Body of pancreas (tissue), 4 donors: ENCODE data around the gene ADAMTSL4. TPM values are rescaled to one million over a fixed set of nuclear protein-coding genes. Genes with fewer than 3 reads are reported as not detected.

ENCODE experiments used
- ATAC-seq: fragments of 150-250 bp; one replicate; pipeline ENCODE4 v1.9.1; 2016
- DNase-seq, 4 donors: peaks; one replicate each; pipeline ENCODE4 v3.0.0-alpha.2; 2019
- H3K27ac ChIP-seq, 4 donors: fragments of 200-600 bp; sonication (generic); 1 replicate in 3 of 4; 2 replicates in 1 of 4; pipeline versions ENCODE4 v1.5.1 to v1.6.1; 2016 to 2019; ENCODE audit warnings: mild to moderate bottlenecking in 1 of 4, mixed read lengths in 1 of 4, moderate library complexity in 1 of 4
- H3K27me3 ChIP-seq, 2 donors: fragments of 200-600 bp; sonication (generic); one replicate each; pipeline ENCODE4 v1.6.0; 2016; ENCODE audit warnings: mild to moderate bottlenecking in 1 of 2
- H3K36me3 ChIP-seq, 2 donors: fragments of 200-600 bp; sonication (generic); replicated peaks in 1 of 2; 2 replicates each; pipeline ENCODE4 v1.5.1; 2016; ENCODE audit warnings: low read depth in 2 of 2; ENCODE audit not compliant: insufficient read depth in 1 of 2
- H3K4me1 ChIP-seq: fragments of 200-600 bp; sonication (generic); one replicate; pipeline ENCODE4 v1.6.0; 2016
- H3K4me3 ChIP-seq, 2 donors: fragments of 200-600 bp; sonication (generic); 1 replicate in 1 of 2; 2 replicates in 1 of 2; pipeline ENCODE4 v1.5.1; 2016 to 2019
- H3K9me3 ChIP-seq, 3 donors: fragments of 200-600 bp; sonication (generic); 1 replicate in 2 of 3; 2 replicates in 1 of 3; pipeline ENCODE4 v1.5.1; 2016
- POLR2A ChIP-seq, 3 donors: fragments of 450-650 bp; IDR thresholded peaks; one replicate each; pipeline ENCODE4 v1.6.1; 2016; ENCODE audit warnings: antibody characterized with exemption in 3 of 3, mild to moderate bottlenecking in 2 of 3
- WGBS, 2 donors: methylation state at CpG; one replicate each; pipeline ENCODE4 v1.1.5; 2017; 5-methylcytosine and 5-hydroxymethylcytosine counted together
- intact Hi-C: fragments of 100-400 bp; cut with DNase I; formaldehyde crosslinking; loops from one replicate; pipeline ENCODE4 v1.15.1; 2023
- total RNA-seq, 2 donors: library from RNA; depleted of rRNA; stranded (reverse); fragments of >200 nt; gene quantifications; one replicate each; pipeline ENCODE4 v1.1.0, GENCODE V29; 2016
- TF ChIP-seq, protein P1 (sequence below), 7 experiments: fragments of 450-650 bp in 4 of 7; fragments of 200-600 bp in 3 of 7; sonication (generic) in 3 of 7; IDR thresholded peaks; one replicate each; pipeline ENCODE4 v1.5.1; 2016 to 2019; ENCODE audit warnings: antibody characterized with exemption in 7 of 7

Gene ADAMTSL4
- total RNA-seq, 2 donors from 2014 or later: 4.7 to 7.6 TPM

DNA sequence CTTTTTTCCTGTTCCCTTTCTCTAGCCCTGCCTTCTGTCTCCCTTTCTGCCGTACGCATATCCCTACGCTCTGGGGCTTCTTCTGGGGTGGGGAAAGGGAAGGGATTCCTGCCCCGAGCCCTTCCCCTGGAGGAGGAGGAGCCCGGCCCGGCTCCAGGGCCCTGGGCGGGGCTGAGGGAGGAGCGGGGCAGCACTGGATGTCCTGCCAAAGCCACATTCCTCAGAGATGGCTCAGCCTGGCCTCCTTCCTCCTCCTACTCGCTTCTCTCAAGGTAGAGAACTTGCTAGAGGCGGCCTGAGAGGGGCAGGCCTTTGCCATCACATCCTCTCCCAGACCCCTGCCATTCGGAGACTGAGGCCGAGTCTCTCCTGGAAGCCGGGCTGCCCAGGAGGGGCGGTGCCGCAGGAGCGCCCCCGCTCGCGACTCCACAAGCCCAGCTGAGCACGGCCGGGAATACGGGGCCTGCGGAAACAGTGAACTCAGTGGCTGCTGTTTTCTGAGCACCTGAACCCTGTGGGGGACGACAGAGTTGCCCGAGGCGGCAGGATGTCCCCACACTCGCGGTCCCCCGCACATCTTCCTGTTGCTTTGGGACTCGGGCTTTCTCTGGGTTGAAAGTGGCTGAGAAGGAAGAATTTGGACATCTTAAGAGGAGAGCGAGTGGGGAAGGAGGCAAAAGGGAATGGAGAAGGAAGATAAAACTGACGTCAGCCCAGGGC lies 12.2 kb downstream of the ADAMTSL4 start:
- 0 to 1% methylated on average over 17 to 30 of the region's 32 CpGs for WGBS, 2 donors
- Histone ChIP-seq H3K27me3 (no peaks in the 10 kb centered on the region), H3K4me3 (no peak overlapping the region), H3K9me3 (no peaks in the 10 kb centered on the region), H3K4me1 (peaks cover 71% of the 10 kb centered on the region), H3K27ac (peak overlapping the region; percentile 97 to 100 (median 98)), H3K36me3 (no peaks in the 10 kb centered on the region)
- TF ChIP-seq, protein P1, sequence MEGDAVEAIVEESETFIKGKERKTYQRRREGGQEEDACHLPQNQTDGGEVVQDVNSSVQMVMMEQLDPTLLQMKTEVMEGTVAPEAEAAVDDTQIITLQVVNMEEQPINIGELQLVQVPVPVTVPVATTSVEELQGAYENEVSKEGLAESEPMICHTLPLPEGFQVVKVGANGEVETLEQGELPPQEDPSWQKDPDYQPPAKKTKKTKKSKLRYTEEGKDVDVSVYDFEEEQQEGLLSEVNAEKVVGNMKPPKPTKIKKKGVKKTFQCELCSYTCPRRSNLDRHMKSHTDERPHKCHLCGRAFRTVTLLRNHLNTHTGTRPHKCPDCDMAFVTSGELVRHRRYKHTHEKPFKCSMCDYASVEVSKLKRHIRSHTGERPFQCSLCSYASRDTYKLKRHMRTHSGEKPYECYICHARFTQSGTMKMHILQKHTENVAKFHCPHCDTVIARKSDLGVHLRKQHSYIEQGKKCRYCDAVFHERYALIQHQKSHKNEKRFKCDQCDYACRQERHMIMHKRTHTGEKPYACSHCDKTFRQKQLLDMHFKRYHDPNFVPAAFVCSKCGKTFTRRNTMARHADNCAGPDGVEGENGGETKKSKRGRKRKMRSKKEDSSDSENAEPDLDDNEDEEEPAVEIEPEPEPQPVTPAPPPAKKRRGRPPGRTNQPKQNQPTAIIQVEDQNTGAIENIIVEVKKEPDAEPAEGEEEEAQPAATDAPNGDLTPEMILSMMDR (IDR thresholded peaks at IDR 0.05): peak in 5 of 7 experiments; percentile 0 to 48 (median 37)
- peak; percentile 96 to 99 (median 97) for TF ChIP-seq POLR2A (IDR thresholded peaks at IDR 0.05)
- DNase-seq: peak; percentile 96 to 98 (median 98)
- ATAC-seq: peak; percentile 86
- intact Hi-C loops: no loop called here

DNA sequence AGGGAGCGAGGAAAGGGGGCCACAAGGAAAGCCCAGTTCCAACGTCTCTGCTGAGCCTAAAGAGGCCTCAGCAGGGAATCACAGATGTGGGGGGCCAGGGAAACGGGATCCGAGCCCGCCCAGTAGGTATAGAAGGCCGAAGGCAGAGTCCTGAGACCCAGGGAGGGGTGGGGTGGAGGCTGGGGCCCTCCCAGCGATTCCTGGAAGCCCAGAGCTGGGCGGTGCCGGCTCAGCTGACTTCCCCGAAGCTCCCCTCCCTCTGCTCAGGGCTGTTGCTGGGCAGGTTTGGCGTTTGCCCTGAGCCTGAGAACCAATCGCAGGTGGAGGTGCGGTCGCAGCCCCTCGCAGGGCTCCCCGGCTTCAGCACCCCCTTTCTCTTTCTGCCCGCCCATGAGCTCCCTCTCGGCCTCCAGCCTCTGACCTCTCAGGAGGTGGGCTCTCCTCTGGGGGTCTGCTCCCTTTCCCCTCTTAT lies 12.8 kb downstream of the ADAMTSL4 start:
- peak; percentile 94 to 97 (median 97) for DNase-seq
- Histone ChIP-seq H3K27me3 (no peaks in the 10 kb centered on the region), H3K4me1 (peaks cover 77% of the 10 kb centered on the region), H3K9me3 (no peaks in the 10 kb centered on the region), H3K36me3 (no peaks in the 10 kb centered on the region), H3K4me3 (no peak overlapping the region), H3K27ac (peak overlapping the region; percentile 97 to 100 (median 98))
- intact Hi-C loops: no loop called here
- TF ChIP-seq, protein P1 (IDR thresholded peaks at IDR 0.05): no peak
- TF ChIP-seq POLR2A (IDR thresholded peaks at IDR 0.05): peak in 2 of 3 donors; percentile 39 to 47
- ATAC-seq: peak; percentile 77
- WGBS, 2 donors: 0 to 3% methylated on average over 16 to 18 of the region's 18 CpGs

DNA sequence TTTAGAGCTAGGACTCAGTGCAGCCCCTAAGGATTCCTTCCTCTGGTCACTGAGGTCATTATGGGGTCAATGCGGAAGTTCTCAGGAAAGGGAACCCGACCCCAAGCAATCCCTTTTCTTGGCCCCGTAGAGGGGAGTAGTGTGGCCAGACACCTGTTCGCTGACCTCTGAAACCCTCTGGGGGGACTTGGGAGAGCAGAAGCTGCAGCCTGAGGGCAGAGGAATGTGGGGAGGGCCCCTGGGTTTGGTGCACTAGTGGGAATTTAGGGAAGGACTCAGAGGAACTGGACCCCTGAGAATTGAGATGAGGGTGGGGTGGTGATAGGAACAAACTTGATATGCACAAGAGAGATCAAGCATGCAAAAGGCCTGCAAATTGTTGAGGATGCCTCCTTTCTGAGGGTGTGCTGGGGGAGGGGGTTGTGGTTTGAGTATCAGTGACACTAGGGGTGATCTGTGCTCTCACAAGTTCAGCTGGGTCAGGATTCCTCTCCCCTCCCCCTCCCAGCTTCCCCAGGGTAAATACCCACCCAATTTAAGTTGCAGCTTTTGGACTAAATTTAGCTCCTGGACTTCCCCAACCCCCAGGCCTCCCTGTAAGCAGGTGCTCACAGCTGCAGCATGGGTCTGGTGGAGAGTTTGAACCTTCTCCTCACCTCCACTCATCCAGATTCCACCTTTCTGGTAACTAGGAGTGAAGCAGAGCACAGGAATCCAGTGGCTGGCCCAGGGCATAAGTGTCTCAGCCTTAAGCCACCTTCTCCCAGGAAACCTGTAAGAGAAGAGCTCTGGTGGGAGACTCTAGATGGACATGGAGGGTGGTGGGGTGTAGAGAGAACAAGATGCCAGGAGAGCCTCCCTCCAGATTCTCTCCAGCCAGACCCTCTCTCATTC lies 13.5 kb downstream of the ADAMTSL4 start:
- no peaks in the 10 kb centered on the region for H3K27me3 ChIP-seq
- no peaks in the 10 kb centered on the region for H3K9me3 ChIP-seq
- peak in 2 of 4 donors; percentile 43 for DNase-seq
- no peaks in the 10 kb centered on the region for H3K36me3 ChIP-seq
- peaks cover 84% of the 10 kb centered on the region for H3K4me1 ChIP-seq
- intact Hi-C loops: no loop called here
- no peak for TF ChIP-seq POLR2A (IDR thresholded peaks at IDR 0.05)
- TF ChIP-seq, protein P1 (IDR thresholded peaks at IDR 0.05): no peak
- peak overlapping the region; percentile 97 to 100 (median 98) for H3K27ac ChIP-seq
- WGBS, 2 donors: 0 to 10% methylated on average over 3 to 4 of the region's 4 CpGs
- no peak overlapping the region for H3K4me3 ChIP-seq
- no peak for ATAC-seq

DNA sequence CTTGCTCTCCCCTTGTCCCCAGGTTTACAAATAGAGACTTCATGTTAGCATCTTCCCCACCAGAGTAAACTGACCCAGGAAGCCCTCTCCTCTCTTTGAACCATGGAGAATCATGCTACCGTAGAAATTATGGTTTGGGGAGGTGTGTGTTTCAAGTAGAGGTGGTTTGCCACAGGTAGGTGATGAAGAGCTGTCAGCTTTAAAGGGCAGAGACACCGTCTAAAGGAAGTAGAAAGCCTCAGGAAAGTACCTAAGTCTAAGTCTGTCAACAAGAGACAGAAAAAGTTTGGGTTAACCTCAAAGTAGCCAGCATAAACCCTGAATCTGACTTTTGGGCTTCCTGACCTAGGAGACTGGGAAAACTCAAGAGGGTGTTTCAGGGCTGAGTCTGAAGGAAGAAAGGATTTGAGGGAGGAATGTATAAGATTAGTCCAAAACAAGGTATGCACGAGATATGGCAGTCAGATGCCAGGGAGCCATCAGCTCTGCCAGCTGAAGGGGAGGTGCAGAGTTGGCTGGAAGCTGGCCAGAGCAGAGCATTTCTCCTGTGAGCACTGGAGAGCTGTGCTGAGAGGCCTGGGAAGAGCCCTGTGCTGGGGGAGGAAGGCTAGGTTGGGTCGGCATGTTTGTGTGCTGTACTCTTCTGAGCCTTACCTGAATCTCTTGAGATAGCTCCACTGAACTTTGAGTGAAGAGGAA lies 14.3 kb downstream of the ADAMTSL4 start:
- DNase-seq: peak; percentile 75 to 90 (median 84)
- intact Hi-C loops: no loop called here
- 15% methylated on average over 4 of the region's 4 CpGs for WGBS, 2 donors
- H3K27me3 ChIP-seq: no peaks in the 10 kb centered on the region
- TF ChIP-seq POLR2A (IDR thresholded peaks at IDR 0.05): no peak
- TF ChIP-seq, protein P1 (IDR thresholded peaks at IDR 0.05): no peak
- peaks cover 84% of the 10 kb centered on the region for H3K4me1 ChIP-seq
- ATAC-seq: no peak
- H3K9me3 ChIP-seq: no peaks in the 10 kb centered on the region
- H3K27ac ChIP-seq: peak overlapping the region; percentile 97 to 100 (median 98)
- no peaks in the 10 kb centered on the region for H3K36me3 ChIP-seq
- H3K4me3 ChIP-seq: no peak overlapping the region
